ES-I3 (cell line): ENCODE measurements around the gene SPDYE2B.
"Not testable (repeated sequence)": the region's sequence is repeated elsewhere in the genome, so short reads cannot be mapped to it uniquely, and the experiment has no call there.

Experiments
- H3K36me3 ChIP-seq: 2 replicates; pipeline ENCODE4 v1.6.1; 2013; ENCODE audit warnings: mild to moderate bottlenecking, low read length, control low read depth, moderate library complexity; ENCODE audit not compliant: insufficient read depth
- H3K4me1 ChIP-seq: 2 replicates; pipeline ENCODE4 v1.6.1; 2013; ENCODE audit warnings: mild to moderate bottlenecking, control low read depth, low read length; ENCODE audit not compliant: insufficient read depth
- H3K9ac ChIP-seq: 2 replicates; pipeline ENCODE4 v1.6.1; 2013; ENCODE audit warnings: low read depth, mild to moderate bottlenecking, low read length, moderate library complexity
- H3K9me3 ChIP-seq: 2 replicates; pipeline ENCODE4 v1.6.1; 2013; ENCODE audit warnings: mild to moderate bottlenecking, low read length, moderate library complexity; ENCODE audit not compliant: control insufficient read depth, insufficient read depth

SPDYE2B gene

GRCh38 chr7:102627271-102627904 lies 22.7 kb upstream of the SPDYE2B start:
- H3K36me3 ChIP-seq, H3K4me1 ChIP-seq, H3K9me3 ChIP-seq, H3K9ac ChIP-seq: not testable (repeated sequence)

DNA sequence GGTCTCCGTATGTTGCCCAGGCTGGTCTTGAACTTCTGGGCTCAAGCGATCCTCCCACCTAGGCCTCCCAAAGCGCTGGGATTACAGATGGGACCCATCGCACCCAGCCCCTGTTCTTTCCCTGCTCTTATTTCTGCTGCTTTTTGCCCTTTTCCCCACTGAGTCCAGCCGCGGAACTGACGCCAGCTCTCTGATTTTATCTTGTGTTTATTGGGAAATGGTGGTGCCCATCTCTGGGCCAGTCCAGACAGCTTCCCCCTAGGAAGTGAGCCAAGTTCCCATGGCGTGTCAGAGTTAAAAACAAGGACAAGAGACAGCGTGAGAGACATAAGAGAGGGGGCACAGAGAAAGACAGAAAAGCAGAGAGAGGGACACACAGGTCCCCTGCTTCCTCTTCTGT lies 19.5 kb upstream of the SPDYE2B start:
- H3K9ac ChIP-seq, H3K36me3 ChIP-seq, H3K9me3 ChIP-seq, H3K4me1 ChIP-seq: not testable (repeated sequence)

DNA sequence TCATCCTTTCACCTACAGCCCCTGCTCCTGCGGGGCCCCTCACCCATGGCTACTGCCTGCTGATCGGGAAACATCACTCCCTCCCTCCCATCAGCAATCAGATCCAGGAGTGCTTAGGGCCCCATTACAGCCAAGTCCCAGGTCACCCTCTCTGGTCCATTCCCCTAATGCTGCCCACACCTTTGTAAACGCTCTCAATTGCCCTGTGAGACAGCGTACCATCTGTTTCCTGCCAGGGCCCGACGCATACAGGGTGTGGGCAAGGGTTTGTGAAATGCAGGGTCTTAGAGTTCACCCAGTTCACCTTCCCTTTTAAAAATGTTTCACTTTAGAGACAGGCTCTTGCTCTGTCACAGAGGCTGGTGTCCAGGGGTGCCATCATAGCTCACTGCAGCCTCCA lies 15.8 kb upstream of the SPDYE2B start:
- H3K9me3 ChIP-seq, H3K36me3 ChIP-seq, H3K4me1 ChIP-seq, H3K9ac ChIP-seq: not testable (repeated sequence)

- H3K36me3 ChIP-seq, H3K9me3 ChIP-seq, H3K4me1 ChIP-seq, H3K9ac ChIP-seq: not testable (repeated sequence)
Observed at GRCh38 chr7:102635354-102635753, 14.8 kb upstream of the SPDYE2B start.

DNA sequence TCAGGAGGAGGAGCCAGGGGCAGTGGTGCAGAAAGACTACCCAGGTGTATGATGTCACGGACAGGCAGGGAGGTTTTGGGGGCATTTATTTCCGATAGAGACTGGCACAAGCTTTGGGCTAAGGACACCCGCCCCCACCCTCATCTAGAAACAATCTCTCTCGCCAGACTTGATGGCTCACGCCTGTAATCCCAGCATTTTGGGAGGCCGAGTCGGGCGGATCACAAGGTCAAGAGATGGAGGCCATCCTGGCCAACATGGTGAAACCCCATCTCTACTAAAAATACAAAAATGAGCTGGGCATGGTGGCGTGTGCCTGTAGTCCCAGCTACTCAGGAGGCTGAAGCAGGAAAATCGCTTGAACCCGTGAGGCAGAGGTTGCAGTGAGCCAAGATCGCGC lies 13.2 kb upstream of the SPDYE2B start:
- not testable (repeated sequence) for H3K9me3 ChIP-seq, H3K9ac ChIP-seq, H3K4me1 ChIP-seq, H3K36me3 ChIP-seq

- not testable (repeated sequence) for H3K4me1 ChIP-seq, H3K9me3 ChIP-seq, H3K9ac ChIP-seq, H3K36me3 ChIP-seq
Observed at GRCh38 chr7:102638848-102639247, 11.3 kb upstream of the SPDYE2B start.

GRCh38 chr7:102642691-102643090 lies 7.4 kb upstream of the SPDYE2B start, which contains the start of gene UPK3BL1:
UPK3BL1 (minus strand) TSS chr7:102642791; CDS start chr7:102642741, 50 bp downstream.
- H3K9me3 ChIP-seq, H3K4me1 ChIP-seq, H3K36me3 ChIP-seq, H3K9ac ChIP-seq: not testable (repeated sequence)

DNA sequence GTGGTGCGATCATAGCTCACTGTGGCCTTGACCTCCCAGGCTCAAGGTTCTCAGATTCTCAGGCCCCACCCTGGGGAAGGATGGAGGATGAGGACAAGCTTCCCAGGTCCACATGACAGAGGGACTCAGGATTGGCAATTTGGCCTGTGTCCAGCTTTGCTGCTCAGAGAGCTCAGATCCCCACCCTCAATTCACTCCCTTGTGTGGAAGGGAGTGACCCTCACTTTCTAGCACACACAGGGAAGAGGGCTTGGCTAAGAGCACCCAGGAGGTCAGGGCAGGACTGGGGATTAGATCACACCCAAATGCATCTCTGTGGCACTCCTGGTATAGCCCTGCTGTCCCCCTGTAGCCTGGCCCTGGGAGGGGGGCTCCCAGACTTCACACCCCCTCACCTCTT lies 6.7 kb upstream of the SPDYE2B start:
- H3K36me3 ChIP-seq, H3K9ac ChIP-seq, H3K4me1 ChIP-seq, H3K9me3 ChIP-seq: not testable (repeated sequence)

DNA sequence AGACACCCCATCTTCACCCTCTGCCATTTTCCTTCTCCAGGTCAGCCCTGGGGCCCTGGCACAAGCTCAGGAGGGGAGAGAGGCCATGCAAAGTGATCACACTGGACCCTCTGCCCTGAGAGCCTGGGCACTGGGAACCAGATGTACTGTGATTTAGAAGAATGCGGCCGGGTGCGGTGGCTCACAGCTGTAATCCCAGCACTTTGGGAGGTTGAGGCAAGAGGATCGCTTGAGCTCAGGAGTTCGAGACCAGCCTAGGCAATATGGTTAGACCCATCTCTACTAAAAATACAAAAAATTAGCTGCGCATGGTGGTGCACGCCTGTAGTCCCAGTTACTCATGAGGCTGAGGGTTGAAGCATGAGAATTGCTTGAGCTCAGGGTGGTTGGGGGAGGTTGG lies 2.3 kb upstream of the SPDYE2B start:
- H3K36me3 ChIP-seq, H3K9me3 ChIP-seq, H3K4me1 ChIP-seq, H3K9ac ChIP-seq: not testable (repeated sequence)

- not testable (repeated sequence) for H3K9me3 ChIP-seq, H3K9ac ChIP-seq, H3K4me1 ChIP-seq, H3K36me3 ChIP-seq
Observed at GRCh38 chr7:102664765-102665164, 14.6 kb downstream of the SPDYE2B start.

GRCh38 chr7:102666850-102667249 lies 16.7 kb downstream of the SPDYE2B start:
- H3K9ac ChIP-seq, H3K36me3 ChIP-seq, H3K4me1 ChIP-seq, H3K9me3 ChIP-seq: not testable (repeated sequence)

DNA sequence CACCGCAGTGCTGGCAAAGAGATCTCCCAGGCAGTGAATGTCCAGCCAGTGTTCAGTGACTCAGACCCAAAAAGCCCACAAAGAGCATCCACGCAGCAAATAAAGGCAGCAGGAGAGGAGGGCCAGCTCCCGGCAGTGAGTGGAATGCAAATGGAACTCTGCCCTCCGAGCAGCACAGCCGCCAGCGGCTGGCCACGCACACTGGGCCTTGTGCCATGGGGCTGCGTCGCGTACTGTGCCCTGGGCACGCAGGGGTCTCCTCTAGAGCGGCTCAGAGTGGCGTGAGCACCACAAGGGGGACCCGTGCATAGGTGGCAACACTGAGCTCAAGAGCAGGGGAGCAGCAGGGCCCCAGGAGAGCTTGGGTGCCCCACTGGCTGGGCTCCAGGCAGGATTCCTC lies 17.4 kb downstream of the SPDYE2B start:
- H3K4me1 ChIP-seq, H3K36me3 ChIP-seq, H3K9me3 ChIP-seq, H3K9ac ChIP-seq: not testable (repeated sequence)

DNA sequence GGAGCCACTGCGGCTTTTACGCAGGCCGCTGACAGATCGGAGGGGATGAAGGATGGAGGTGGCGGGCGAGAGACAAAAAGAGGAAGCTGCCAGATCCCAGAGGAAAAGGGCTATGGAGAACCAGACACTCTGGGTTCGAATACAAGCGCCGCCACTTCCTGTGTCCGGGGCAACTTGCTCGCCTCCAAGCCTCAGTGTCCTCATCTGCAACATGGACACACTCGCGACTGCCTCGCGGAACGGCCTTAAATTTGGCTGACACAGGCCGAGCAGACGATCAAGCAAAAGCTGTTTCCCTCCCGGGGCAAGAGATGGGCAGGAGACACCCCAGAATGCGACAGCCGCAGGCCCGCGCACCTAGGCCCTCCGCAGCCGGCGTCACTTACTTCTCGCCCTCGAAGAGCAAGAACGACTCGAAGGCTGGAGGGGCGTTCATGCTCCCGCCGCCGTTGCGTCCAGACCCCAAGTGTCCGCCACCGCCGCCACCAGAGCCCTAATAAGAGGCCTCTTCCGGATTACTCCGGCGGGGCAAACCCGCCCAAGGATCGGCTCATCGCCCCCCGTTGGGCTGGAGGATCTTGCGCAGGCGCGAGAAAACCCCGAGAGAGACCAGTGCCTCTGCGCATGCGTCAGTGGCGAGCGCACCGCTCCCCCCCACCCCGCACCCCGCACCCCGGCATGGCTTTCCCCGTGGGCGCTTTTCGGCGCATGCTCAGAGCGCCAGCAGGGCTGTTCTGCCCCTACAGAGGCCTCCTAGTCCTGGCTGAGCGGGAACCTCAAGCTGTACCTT lies 21.2 kb downstream of the SPDYE2B start, which contains the start of gene POLR2J2:
Gene POLR2J2 (minus strand): TSS at position 498 of the 790 bp plus-strand sequence. CDS start 62 bp downstream, at position 436.
- not testable (repeated sequence) for H3K9me3 ChIP-seq, H3K36me3 ChIP-seq, H3K4me1 ChIP-seq, H3K9ac ChIP-seq

- not testable (repeated sequence) for H3K9ac ChIP-seq, H3K36me3 ChIP-seq, H3K4me1 ChIP-seq, H3K9me3 ChIP-seq
Observed at GRCh38 chr7:102671956-102672307, 21.8 kb downstream of the SPDYE2B start.

DNA sequence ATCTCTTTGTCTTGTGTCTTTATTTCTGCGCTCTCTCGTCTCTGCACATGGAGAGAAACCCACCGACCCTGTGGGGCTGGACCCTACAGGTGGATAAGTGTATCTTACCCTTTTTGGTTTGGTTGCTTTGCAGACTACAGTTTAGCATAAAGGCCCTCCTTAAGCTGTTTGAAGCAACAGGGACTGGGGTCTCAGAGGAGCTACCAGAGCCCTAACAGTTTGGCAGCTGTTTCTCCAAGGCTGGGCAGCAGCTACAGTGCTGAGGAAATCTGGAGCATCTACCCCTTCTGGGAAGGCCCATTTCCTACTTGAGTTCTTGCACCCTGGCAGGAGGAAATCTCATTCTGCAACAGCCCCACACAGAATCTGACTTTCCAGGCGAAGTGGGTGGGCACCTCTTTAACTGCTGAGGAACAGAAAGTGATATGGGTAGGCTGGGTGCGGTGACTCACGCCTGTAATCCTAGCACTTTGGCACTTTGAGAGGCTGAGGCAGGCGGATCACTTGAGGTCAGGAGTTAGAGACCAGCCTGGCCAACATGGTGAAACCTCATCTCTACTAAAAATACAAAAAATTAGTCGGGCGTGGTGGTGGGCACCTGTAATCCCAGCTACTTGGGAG lies 23.4 kb downstream of the SPDYE2B start:
- H3K4me1 ChIP-seq, H3K9ac ChIP-seq, H3K9me3 ChIP-seq, H3K36me3 ChIP-seq: not testable (repeated sequence)
